ENCODE data around the gene PHAX. TPM values are rescaled to one million over a fixed set of nuclear protein-coding genes. Genes with fewer than 3 reads are reported as not detected.

The PHAX gene
- total RNA-seq, 6 experiments from 2014 or later: 48.2 to 70.8 (median 67.0) TPM

GRCh38 chr5:126628102-126628501 is 27.4 kb downstream of the PHAX start:
- Mint-ChIP-seq H3K36me3 (ENCODE audit: low read depth) (peaks cover 26% of the 10 kb centered on the region), H3K9me3 (no peaks in the 10 kb centered on the region), H3K27me3 (ENCODE audit: insufficient read depth) (peaks cover 2% of the 10 kb centered on the region; the same call in 1 of the 2 replicates), H3K4me3 (no peak overlapping the region), H3K4me1 (ENCODE audit: low read depth) (peaks cover 22% of the 10 kb centered on the region), H3K27ac (no peak overlapping the region)
- no peak for DNase-seq
- TF ChIP-seq CTCF (IDR thresholded peaks at IDR 0.05): no peak

- no peaks in the 10 kb centered on the region for H3K4me1 Mint-ChIP-seq (ENCODE audit: low read depth)
- H3K27me3 Mint-ChIP-seq (ENCODE audit: insufficient read depth): peaks cover 4% of the 10 kb centered on the region
- DNase-seq: no peak
- no peak for TF ChIP-seq CTCF (IDR thresholded peaks at IDR 0.05)
- H3K36me3 Mint-ChIP-seq (ENCODE audit: low read depth): peaks cover 4% of the 10 kb centered on the region; the same call in 1 of the 2 replicates
- no peak overlapping the region for H3K4me3 Mint-ChIP-seq
- H3K9me3 Mint-ChIP-seq: no peaks in the 10 kb centered on the region
- H3K27ac Mint-ChIP-seq: no peak overlapping the region
These were observed 31.2 kb downstream of the PHAX start for GRCh38 chr5:126631920-126632319.

- H3K4me1 Mint-ChIP-seq (ENCODE audit: low read depth): no peaks in the 10 kb centered on the region
- no peak for TF ChIP-seq CTCF (IDR thresholded peaks at IDR 0.05)
- H3K4me3 Mint-ChIP-seq: no peak overlapping the region
- DNase-seq: no peak
- peaks cover 4% of the 10 kb centered on the region for H3K27me3 Mint-ChIP-seq (ENCODE audit: insufficient read depth)
- H3K9me3 Mint-ChIP-seq: no peaks in the 10 kb centered on the region
- no peaks in the 10 kb centered on the region for H3K36me3 Mint-ChIP-seq (ENCODE audit: low read depth)
- H3K27ac Mint-ChIP-seq: no peak overlapping the region
These were observed 32.8 kb downstream of the PHAX start for GRCh38 chr5:126633552-126633951.

GRCh38 chr5:126635585-126635984 is 34.8 kb downstream of the PHAX start:
- Mint-ChIP-seq H3K27ac (no peak overlapping the region), H3K27me3 (ENCODE audit: insufficient read depth) (peaks cover 4% of the 10 kb centered on the region; the same call in 1 of the 2 replicates), H3K4me3 (no peak overlapping the region), H3K4me1 (ENCODE audit: low read depth) (peaks cover 5% of the 10 kb centered on the region), H3K36me3 (ENCODE audit: low read depth) (no peaks in the 10 kb centered on the region), H3K9me3 (no peaks in the 10 kb centered on the region)
- no peak for TF ChIP-seq CTCF (IDR thresholded peaks at IDR 0.05)
- no peak for DNase-seq

- peaks cover 4% of the 10 kb centered on the region; the same call in 1 of the 2 replicates for H3K27me3 Mint-ChIP-seq (ENCODE audit: insufficient read depth)
- H3K4me1 Mint-ChIP-seq (ENCODE audit: low read depth): peaks cover 10% of the 10 kb centered on the region
- H3K9me3 Mint-ChIP-seq: no peaks in the 10 kb centered on the region
- no peak for TF ChIP-seq CTCF (IDR thresholded peaks at IDR 0.05)
- DNase-seq: no peak
- H3K36me3 Mint-ChIP-seq (ENCODE audit: low read depth): no peaks in the 10 kb centered on the region
- no peak overlapping the region for H3K27ac Mint-ChIP-seq
- no peak overlapping the region for H3K4me3 Mint-ChIP-seq
These were observed 36.2 kb downstream of the PHAX start for GRCh38 chr5:126636956-126637355.

GRCh38 chr5:126640866-126641265 is 40.1 kb downstream of the PHAX start:
- peaks cover 18% of the 10 kb centered on the region for H3K9me3 Mint-ChIP-seq
- peaks cover 9% of the 10 kb centered on the region for H3K36me3 Mint-ChIP-seq (ENCODE audit: low read depth)
- H3K27me3 Mint-ChIP-seq (ENCODE audit: insufficient read depth): peaks cover 4% of the 10 kb centered on the region; the same call in 1 of the 2 replicates
- no peak overlapping the region for H3K4me3 Mint-ChIP-seq
- no peak for TF ChIP-seq CTCF (IDR thresholded peaks at IDR 0.05)
- DNase-seq: no peak
- H3K4me1 Mint-ChIP-seq (ENCODE audit: low read depth): peaks cover 10% of the 10 kb centered on the region
- H3K27ac Mint-ChIP-seq: no peak overlapping the region

All from HFFc6 (cell line).